PC-9 (cell line): Measurements from ENCODE around the gene HOXA5.

Experiments
- CTCF ChIP-seq: fragments of 200-600 bp; sonication (generic); conservative IDR thresholded peaks from 2 replicates; pipeline ENCODE4 v1.6.1; 2017; ENCODE audit warnings: mixed run types, antibody characterized with exemption, mild to moderate bottlenecking, moderate library complexity
- EZH2 ChIP-seq: fragments of 200-600 bp; sonication (generic); IDR thresholded peaks from 2 replicates; pipeline ENCODE4 v1.8.0; 2017; ENCODE audit warnings: antibody characterized with exemption, low read depth

GRCh38 chr7:27185854-27186667 is 42.6 kb upstream of the HOXA5 start:
- TF ChIP-seq EZH2: no peak
- TF ChIP-seq CTCF: no peak
